ENCODE results near the gene CIDEC. TPM values are rescaled to one million over a fixed set of nuclear protein-coding genes. Genes with fewer than 3 reads are reported as not detected.

Gene CIDEC
- total and polyA plus RNA-seq, 7 donors = 1.6 to 120 (median 30.6) TPM

DNA sequence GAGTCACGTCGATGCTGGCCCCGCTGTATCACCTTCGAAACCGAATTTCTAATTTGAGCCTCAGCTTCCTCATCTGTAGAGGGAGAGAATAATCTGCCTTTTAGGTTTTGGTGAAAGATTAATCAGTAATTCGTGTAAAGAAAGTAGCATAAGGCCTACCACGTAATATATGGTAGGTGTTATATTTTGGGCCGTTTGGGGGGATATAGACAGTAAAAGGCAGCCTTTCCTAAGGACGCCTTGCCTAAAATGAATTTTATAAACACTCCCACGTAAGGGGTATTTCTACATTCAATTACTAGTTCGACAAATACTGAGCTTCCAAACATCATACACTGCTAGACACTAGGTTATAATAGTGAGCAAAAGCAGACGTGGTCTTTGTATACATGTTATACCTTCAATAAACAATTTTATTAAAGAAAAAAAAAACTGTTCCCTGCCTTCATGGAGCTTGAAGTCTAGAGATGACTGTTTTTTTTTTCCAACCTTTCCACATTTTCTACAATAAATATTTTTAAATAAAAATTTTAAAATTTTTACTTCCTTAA lies 11.1 kb upstream of the CIDEC start:
- Histone ChIP-seq H3K4me3 (peak overlapping the region; percentile 65 to 99 (median 98)), H3K36me3 (peaks cover 0 to 14% (median 5%) of the 10 kb centered on the region in 4 donors), H3K4me1 (peaks cover 0 to 36% (median 26%) of the 10 kb centered on the region in 4 donors), H3K27ac (peak overlapping the region; percentile 90 to 100 (median 98)), H3K9me3 (no peaks in the 10 kb centered on the region), H3K27me3 (no peaks in the 10 kb centered on the region)
- 3 to 10% methylated on average over 12 of the region's 12 CpGs for WGBS, 2 donors
- TF ChIP-seq EP300 (IDR thresholded peaks at IDR 0.05) = no peak
- no peak for TF ChIP-seq POLR2A (IDR thresholded peaks at IDR 0.05)
- no peak for TF ChIP-seq POLR2AphosphoS5 (IDR thresholded peaks at IDR 0.05)
- TF ChIP-seq, protein P1, sequence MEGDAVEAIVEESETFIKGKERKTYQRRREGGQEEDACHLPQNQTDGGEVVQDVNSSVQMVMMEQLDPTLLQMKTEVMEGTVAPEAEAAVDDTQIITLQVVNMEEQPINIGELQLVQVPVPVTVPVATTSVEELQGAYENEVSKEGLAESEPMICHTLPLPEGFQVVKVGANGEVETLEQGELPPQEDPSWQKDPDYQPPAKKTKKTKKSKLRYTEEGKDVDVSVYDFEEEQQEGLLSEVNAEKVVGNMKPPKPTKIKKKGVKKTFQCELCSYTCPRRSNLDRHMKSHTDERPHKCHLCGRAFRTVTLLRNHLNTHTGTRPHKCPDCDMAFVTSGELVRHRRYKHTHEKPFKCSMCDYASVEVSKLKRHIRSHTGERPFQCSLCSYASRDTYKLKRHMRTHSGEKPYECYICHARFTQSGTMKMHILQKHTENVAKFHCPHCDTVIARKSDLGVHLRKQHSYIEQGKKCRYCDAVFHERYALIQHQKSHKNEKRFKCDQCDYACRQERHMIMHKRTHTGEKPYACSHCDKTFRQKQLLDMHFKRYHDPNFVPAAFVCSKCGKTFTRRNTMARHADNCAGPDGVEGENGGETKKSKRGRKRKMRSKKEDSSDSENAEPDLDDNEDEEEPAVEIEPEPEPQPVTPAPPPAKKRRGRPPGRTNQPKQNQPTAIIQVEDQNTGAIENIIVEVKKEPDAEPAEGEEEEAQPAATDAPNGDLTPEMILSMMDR (IDR thresholded peaks at IDR 0.05) = no peak
- intact Hi-C loops (cut with DNase I) = loop anchor here (2.0 kb wide), 2 partner anchors 24 kb away; no protein-coding TSS in a partner anchor
- DNase-seq = no peak

GRCh38 chr3:9890249-9891071 lies 10.4 kb upstream of the CIDEC start, which contains the start of gene JAGN1:
TSS of gene JAGN1 (plus strand) at chr3:9890610. CDS start at chr3:9890723, 113 bp downstream.
- H3K27me3 ChIP-seq = no peaks in the 10 kb centered on the region
- peak within 1 kb of the TSS; percentile 65 to 99 (median 98) for H3K4me3 ChIP-seq
- H3K36me3 ChIP-seq = peaks cover 0 to 14% (median 5%) of the 10 kb centered on the region in 4 donors
- TF ChIP-seq, protein P1 (IDR thresholded peaks at IDR 0.05) = peak in 1 of 4 experiments; percentile 15
- TF ChIP-seq POLR2A (IDR thresholded peaks at IDR 0.05) = peak; percentile 93 to 95
- peak; percentile 94 to 99 (median 96) for TF ChIP-seq POLR2AphosphoS5 (IDR thresholded peaks at IDR 0.05)
- TF ChIP-seq EP300 (IDR thresholded peaks at IDR 0.05) = no peak
- 0 to 1% methylated on average over 62 of the region's 62 CpGs for WGBS, 2 donors
- peak within 1 kb of the TSS; percentile 90 to 100 (median 98) for H3K27ac ChIP-seq
- peaks cover 0 to 36% (median 26%) of the 10 kb centered on the region in 4 donors for H3K4me1 ChIP-seq
- intact Hi-C loops (cut with DNase I) = loop anchor here (2.0 kb wide), 2 partner anchors 24 kb away; no protein-coding TSS in a partner anchor
- peak; percentile 95 for DNase-seq
- no peaks in the 10 kb centered on the region for H3K9me3 ChIP-seq

GRCh38 chr3:9889405-9889804 lies 9.4 kb upstream of the CIDEC start:
- TF ChIP-seq, protein P1 (IDR thresholded peaks at IDR 0.05) = no peak
- no peak for TF ChIP-seq POLR2AphosphoS5 (IDR thresholded peaks at IDR 0.05)
- no peak for TF ChIP-seq POLR2A (IDR thresholded peaks at IDR 0.05)
- no peak for TF ChIP-seq EP300 (IDR thresholded peaks at IDR 0.05)
- intact Hi-C loops (cut with DNase I) = no loop called here
- Histone ChIP-seq H3K4me3 (no peak overlapping the region), H3K27ac (peak overlapping the region in 3 of 4 donors; percentile 90 to 100 (median 99)), H3K27me3 (no peaks in the 10 kb centered on the region), H3K36me3 (peaks cover 0 to 14% (median 5%) of the 10 kb centered on the region in 4 donors), H3K4me1 (peaks cover 0 to 42% (median 32%) of the 10 kb centered on the region in 4 donors), H3K9me3 (no peaks in the 10 kb centered on the region)
- WGBS, 2 donors = 79 to 89% methylated on average over 5 of the region's 5 CpGs
- DNase-seq = no peak

GRCh38 chr3:9888540-9888939 lies 8.5 kb upstream of the CIDEC start:
- no peaks in the 10 kb centered on the region for H3K9me3 ChIP-seq
- TF ChIP-seq POLR2AphosphoS5 (IDR thresholded peaks at IDR 0.05) (no peak), POLR2A (IDR thresholded peaks at IDR 0.05) (no peak), EP300 (IDR thresholded peaks at IDR 0.05) (no peak)
- TF ChIP-seq, protein P1 (IDR thresholded peaks at IDR 0.05) = no peak
- peaks cover 0 to 12% (median 4%) of the 10 kb centered on the region in 4 donors for H3K36me3 ChIP-seq
- peaks cover 0 to 43% (median 34%) of the 10 kb centered on the region in 4 donors for H3K4me1 ChIP-seq
- H3K27me3 ChIP-seq = no peaks in the 10 kb centered on the region
- intact Hi-C loops (cut with DNase I) = no loop called here
- no peak overlapping the region for H3K4me3 ChIP-seq
- no peak for DNase-seq
- 87 to 93% methylated on average over 3 of the region's 3 CpGs for WGBS, 2 donors
- H3K27ac ChIP-seq = no peak overlapping the region
